GM23248 (cell line): Measurements from ENCODE around the gene PPFIBP2.

Experiments
- EZH2 ChIP-seq: fragments of 200-600 bp; sonication (generic); IDR thresholded peaks from 2 replicates; pipeline ENCODE4 v1.6.1; 2018; ENCODE audit warnings: antibody characterized with exemption, mild to moderate bottlenecking; ENCODE audit not compliant: insufficient read depth, poor library complexity, severe bottlenecking
- EZH2phosphoT487 ChIP-seq: fragments of 200-600 bp; sonication (generic); IDR thresholded peaks from 2 replicates; pipeline ENCODE4 v1.6.1; 2018; ENCODE audit warnings: antibody characterized with exemption, moderate library complexity, mild to moderate bottlenecking, low read depth; ENCODE audit not compliant: insufficient read depth

- no peak for TF ChIP-seq EZH2
- no peak for TF ChIP-seq EZH2phosphoT487
Measured at GRCh38 chr11:7501894-7502293, 11.9 kb upstream of the PPFIBP2 start.
